GM12873 (cell line): Measurements from ENCODE around the gene WFDC5.

Experiments
- TF ChIP-seq, protein P1 (sequence below): IDR thresholded peaks from 2 replicates; pipeline ENCODE4 v1.5.1; 2012; ENCODE audit warnings: low read depth, mild to moderate bottlenecking, moderate library complexity, low read length, control low read depth; ENCODE audit not compliant: insufficient read depth; ENCODE audit errors: missing control alignments

WFDC5 gene

DNA sequence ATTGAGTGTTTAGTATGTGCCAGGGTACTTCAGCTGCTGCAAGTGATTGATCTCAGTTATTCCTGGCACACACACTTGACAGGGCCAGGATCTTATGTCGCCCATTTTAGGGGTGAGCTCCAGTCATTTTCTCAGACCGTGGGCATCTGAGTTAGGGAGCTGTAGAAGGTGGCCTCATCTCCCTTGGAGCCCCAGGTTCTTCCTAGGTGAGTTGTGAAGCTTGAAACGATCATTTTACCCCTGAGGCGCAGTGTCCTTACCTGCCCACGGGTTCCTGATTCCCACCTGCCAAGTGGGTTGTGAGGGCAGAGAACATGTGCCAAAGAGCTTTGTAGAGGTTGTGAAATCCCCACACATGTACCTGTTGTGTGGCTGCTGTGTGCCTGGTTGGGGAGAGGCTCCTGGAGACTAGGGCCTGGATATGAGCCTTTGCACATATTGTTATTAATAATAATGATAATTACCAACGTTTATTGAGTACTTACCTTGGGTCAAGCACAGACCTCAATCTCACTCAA, 13.6 kb downstream of the WFDC5 start:
- TF ChIP-seq, protein P1, sequence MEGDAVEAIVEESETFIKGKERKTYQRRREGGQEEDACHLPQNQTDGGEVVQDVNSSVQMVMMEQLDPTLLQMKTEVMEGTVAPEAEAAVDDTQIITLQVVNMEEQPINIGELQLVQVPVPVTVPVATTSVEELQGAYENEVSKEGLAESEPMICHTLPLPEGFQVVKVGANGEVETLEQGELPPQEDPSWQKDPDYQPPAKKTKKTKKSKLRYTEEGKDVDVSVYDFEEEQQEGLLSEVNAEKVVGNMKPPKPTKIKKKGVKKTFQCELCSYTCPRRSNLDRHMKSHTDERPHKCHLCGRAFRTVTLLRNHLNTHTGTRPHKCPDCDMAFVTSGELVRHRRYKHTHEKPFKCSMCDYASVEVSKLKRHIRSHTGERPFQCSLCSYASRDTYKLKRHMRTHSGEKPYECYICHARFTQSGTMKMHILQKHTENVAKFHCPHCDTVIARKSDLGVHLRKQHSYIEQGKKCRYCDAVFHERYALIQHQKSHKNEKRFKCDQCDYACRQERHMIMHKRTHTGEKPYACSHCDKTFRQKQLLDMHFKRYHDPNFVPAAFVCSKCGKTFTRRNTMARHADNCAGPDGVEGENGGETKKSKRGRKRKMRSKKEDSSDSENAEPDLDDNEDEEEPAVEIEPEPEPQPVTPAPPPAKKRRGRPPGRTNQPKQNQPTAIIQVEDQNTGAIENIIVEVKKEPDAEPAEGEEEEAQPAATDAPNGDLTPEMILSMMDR, result no peak

DNA sequence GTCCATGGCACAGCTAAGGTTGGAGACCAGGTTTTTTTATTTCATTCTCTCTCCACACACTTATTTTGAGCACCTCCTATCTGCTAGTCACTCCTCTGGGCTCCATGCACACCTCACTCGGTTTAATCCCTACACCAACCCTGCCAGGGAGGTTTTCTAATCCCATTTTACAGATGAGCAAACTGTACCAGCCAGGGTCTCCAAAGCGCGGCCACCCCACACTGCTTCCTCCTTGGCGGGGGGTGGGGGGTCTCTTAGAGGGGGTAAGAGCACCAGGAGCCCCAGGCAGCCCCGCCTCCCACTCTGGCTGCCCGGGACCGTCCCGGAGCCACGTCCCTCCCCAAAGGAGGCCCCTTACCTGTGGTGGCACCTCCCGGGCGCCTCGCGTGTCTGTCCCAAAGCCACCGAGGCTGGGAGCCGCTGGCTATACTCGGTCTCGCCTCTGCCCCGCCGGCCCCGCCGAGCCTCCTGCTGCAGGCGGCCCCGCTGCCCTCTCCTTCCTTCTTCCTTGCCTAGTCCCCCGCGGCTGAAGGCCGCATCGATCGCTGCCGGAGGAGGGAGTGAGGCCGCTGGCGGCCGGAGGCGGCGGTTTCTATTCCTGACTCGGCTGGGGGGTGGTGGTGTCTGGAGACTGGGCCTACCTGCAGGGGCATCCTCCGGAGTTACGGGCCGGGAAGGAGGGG, 14.3 kb downstream of the WFDC5 start, which contains the start of gene KCNS1:
Gene KCNS1, minus strand, starts transcription at position 565 of the 683 bp plus-strand sequence. CDS start 1,891 bp downstream, outside the sequence.
- TF ChIP-seq, protein P1, result no peak

DNA sequence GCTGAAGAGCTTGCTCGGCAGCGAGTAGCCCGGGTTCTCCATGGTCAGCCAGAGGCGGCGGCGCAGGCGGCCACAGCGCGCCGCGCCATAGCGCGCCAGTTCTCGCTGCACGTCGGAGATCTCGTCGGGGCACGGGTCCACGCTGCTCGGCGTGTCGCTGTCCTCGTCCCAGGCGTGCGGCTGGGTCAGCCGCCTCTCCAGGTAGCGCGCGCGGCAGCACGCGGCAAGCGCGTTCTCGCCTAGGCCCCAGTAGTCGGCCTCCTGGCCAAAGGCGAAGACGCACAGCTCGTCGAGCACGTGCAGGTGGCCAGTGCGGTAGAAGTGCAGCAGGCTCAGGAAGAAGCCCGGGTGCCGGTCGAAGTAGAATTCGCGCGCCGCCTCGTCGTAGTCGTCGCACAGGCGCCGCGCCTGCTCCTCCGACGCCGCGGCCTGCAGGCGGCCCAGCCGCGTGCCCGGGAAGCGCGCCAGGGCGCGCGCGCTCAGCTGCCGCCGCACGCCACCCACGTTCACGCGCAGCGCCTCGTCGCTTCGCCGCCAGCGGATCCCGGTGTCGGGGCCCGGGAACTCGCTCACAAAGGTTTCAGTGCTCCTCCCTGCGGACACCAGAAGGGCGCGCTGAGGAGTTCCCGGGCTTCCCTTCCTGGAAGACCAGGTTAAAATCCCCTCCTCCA, 16.7 kb downstream of the WFDC5 start:
- TF ChIP-seq, protein P1, result peak; percentile 3

DNA sequence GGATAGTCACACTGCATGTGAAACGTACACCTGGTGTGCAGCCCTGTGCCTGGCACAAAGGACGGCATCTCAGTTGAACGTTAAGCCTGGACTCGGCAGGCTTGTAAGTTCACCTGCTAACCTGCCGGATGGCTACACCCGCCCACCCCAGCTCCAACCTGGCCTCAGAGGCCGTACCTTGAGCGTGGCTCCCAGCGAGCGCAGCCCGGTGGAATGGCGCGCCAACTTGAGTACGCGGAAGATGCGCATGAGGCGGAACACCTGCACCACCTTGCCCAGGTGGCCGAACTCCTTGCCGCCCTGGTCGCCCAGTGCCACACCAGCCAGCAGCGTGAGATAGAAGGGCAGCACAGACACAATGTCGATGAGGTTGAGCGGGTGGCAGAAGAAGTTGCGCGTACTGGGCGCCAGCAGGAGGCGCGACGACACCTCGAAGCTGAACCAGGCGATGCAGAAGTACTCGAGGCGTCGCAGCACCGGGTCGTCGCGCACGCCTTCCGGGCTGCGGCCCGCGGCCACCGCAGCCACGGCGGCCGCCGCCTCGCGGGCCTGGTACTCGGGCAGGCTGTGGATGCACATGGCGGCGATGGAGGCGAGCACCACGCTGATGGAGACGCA, 17.4 kb downstream of the WFDC5 start:
- TF ChIP-seq, protein P1, result no peak

DNA sequence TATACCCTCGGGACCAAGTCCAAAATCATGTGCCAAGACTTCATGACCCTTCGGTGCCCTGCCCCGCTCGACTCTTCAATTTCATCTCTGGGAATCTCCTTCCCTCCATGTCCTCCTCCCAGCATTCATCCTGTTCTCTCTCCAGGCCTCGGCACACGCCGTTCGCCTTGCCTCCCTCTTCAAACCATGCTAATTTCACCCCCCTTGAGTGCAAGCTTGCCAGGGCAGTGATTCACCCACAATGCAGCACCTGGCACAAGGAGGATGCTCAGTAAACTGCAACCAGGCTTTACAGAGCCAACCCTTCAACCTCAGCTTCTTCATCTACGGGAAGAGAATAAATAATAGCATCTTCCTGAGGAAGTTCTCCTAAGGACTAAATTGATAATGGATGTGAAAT, 18.2 kb downstream of the WFDC5 start:
- TF ChIP-seq, protein P1, result no peak

DNA sequence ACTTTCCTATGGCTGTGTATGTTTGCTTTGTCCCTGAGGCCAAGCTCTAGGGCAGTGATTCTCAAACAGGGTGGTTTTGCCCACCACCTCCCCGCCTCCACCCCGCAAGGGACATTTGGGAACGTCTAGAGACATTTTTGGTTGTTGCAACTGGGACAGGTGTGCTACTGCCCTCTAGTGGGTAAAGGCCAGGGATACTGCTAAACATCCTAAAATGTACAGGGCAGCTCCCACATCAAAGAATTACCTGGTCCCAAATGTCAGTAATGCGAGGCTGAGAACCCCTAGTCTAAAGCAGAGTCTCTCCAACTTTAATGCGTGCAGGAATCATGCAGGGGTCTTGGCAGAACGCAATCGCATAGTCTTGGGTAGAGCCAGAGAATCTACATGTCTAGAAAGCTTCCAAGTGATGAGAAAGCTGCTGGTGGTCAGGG, 19.2 kb downstream of the WFDC5 start:
- TF ChIP-seq, protein P1, result peak; percentile 85
